Choroid plexus epithelial cell (primary cell): ENCODE data around the gene RTTN.
"Not testable (repeated sequence)": the region's sequence is repeated elsewhere in the genome, so short reads cannot be mapped to it uniquely, and the experiment has no call there.

Experiments
- DNase-seq: peaks from one replicate; pipeline ENCODE4 v3.0.0-alpha.2; 2010; ENCODE audit warnings: low read depth
- H3K4me3 ChIP-seq: 2 replicates; pipeline ENCODE4 v1.5.1; 2011; ENCODE audit warnings: low read depth, mild to moderate bottlenecking, control low read depth, low read length, moderate library complexity
- TF ChIP-seq, protein P1 (sequence below): conservative IDR thresholded peaks from 2 replicates; pipeline ENCODE4 v1.5.1; 2011; ENCODE audit warnings: low read depth, mild to moderate bottlenecking, control low read depth, inconsistent platforms, low read length, moderate library complexity

The RTTN gene

DNA sequence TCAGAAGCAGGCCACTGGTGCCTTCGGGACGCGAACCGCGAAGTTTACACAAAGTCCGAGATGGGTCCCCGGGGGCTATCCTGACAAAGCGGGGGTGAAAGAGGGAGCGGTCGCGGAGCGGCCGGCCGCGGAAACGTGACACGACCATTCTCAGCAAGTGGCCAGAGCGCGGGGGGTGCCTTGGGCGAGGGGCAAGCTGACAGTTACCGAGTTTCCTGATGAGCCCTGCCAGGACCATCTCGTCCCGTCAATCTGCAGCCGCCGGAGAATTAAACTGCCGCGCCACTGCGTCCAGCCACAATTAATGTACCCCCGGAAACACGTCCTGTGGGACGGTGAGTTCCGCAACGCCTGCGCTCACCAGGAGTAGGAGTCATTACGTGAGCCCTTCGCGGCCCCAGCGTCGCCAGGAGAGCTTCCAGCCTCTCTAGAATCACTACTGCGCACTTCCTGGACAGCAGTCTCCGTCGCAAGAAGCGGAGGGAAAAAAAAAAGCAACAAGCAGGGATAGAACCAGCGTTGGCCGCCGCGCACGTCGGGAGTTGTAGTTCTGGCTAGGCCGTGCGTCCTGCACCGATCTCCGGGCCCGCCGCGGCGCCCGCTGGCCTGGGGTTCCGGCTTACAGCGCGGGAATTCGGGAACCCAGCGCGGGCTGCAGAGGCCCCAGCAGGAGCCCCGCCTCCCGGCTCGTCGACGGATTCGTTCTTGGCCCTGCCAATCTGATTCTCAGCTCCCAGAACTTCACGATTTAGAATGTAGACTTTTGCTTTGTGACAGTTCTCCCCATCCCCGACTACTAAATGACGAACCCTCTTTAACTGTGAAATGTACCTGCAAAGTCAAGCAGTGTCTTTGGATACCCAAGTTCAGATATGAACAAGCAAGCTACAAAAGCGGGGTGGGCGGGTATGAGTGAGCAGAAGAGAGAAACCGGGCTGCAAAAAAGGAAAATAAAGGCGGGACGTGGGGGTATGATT, at the start of gene RTTN:
RTTN (minus strand) TSS at position 267 of the 977 bp plus-strand sequence; CDS start at position 238, 29 bp downstream.
- peak within 1 kb of the TSS; percentile 85 for H3K4me3 ChIP-seq
- TF ChIP-seq, protein P1, sequence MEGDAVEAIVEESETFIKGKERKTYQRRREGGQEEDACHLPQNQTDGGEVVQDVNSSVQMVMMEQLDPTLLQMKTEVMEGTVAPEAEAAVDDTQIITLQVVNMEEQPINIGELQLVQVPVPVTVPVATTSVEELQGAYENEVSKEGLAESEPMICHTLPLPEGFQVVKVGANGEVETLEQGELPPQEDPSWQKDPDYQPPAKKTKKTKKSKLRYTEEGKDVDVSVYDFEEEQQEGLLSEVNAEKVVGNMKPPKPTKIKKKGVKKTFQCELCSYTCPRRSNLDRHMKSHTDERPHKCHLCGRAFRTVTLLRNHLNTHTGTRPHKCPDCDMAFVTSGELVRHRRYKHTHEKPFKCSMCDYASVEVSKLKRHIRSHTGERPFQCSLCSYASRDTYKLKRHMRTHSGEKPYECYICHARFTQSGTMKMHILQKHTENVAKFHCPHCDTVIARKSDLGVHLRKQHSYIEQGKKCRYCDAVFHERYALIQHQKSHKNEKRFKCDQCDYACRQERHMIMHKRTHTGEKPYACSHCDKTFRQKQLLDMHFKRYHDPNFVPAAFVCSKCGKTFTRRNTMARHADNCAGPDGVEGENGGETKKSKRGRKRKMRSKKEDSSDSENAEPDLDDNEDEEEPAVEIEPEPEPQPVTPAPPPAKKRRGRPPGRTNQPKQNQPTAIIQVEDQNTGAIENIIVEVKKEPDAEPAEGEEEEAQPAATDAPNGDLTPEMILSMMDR = no peak
- DNase-seq = peak; percentile 98

GRCh38 chr18:70250781-70251180, 45.3 kb upstream of the RTTN start:
- no peak overlapping the region for H3K4me3 ChIP-seq
- TF ChIP-seq, protein P1 = no peak
- no peak for DNase-seq

DNA sequence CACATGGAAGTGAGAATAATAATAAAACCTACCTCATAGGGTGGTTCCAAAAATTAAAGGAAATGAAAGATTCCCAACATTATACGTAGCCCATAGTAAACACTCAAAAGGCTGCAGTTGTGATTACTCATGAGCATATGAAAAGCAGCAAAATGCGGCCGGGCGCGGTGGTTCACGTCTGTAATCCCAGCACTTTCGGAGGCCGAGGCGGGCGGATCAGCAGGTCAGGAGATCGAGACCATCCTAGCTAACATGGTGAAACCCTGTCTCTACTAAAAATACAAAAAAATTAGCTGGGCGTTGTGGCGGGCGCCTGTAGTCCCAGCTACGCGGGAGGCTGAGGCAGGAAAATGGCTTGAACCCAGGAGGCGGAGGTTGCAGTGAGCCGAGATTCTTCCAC, 44.4 kb upstream of the RTTN start:
- DNase-seq, H3K4me3 ChIP-seq: not testable (repeated sequence)

GRCh38 chr18:70249118-70249517, 43.6 kb upstream of the RTTN start:
- DNase-seq = peak; percentile 28
- TF ChIP-seq, protein P1 = no peak
- H3K4me3 ChIP-seq = no peak overlapping the region

DNA sequence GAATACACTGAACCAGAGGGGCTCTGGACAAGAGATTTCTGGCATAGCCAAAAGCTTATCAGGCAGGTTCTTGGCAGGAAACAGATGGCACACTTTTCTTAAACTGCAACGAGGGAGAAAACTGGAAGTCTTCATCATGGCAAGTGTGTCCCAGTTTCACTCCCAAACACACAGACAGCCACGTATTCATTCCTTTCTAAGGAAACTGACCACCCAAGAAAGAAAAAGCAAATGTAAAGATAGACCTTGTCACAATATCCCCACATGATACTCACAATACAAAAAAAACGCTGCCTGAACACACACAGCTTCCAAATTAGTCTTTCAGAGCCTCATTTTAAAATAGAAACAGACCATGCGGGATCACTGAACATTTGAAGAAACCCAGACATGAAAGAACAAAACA, 40.6 kb upstream of the RTTN start:
- no peak overlapping the region for H3K4me3 ChIP-seq

DNA sequence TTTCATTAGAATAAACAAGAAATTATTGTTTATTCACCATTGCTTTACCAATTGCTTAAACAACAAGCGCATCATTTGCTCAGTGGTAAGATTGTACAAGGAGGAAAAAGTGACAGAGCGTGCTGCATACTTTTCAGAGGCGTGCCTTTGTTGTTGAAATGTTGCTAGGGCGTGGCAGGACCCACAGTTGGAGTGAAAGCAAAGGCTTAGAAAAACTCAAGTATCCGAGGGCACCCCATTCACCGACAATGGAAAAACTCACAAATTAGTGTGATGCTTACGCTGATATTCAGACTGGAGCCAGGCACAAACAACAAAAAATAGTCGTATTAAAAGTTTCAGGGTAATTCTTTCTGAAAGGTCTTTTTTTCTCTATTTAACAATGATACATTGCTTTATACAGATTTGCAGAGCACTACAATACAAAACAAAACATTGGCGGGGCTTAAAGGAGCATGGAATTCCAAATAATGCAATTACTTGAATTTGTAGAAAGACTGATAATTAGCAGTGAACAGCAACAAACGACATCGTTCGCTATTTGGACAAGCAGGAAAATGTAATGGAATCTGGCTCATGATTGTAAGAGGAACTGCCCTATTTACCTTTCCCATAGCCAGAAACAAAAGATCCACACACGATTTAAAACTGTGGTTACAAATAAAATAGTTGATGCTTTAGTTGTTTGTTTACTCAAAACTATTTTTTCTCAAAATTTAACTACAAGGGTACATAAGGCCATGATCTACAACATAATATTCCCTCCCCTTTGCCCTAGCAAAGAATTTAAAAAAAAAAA, 37.8 kb upstream of the RTTN start:
- peak; percentile 13 for DNase-seq
- TF ChIP-seq, protein P1 = no peak
- no peak overlapping the region for H3K4me3 ChIP-seq

More for the DNA sequence above, 40.6 kb upstream of the RTTN start:
- no peak for DNase-seq
- TF ChIP-seq, protein P1 = no peak

- H3K4me3 ChIP-seq, DNase-seq: not testable (repeated sequence)
Observed at GRCh38 chr18:70236921-70237320, 31.4 kb upstream of the RTTN start.
